WI38 (cell line): ENCODE measurements around the gene DDX41.
"Not testable (repeated sequence)": the region's sequence is repeated elsewhere in the genome, so short reads cannot be mapped to it uniquely, and the experiment has no call there.

Source experiments
- H3K4me3 ChIP-seq: 2 replicates; pipeline ENCODE4 v1.5.1; 2011; ENCODE audit warnings: low read depth, mild to moderate bottlenecking, control low read depth, low read length
- TF ChIP-seq, protein P1 (sequence below): IDR thresholded peaks from 2 replicates; pipeline ENCODE4 v1.5.1; 2012; ENCODE audit warnings: low read depth, mild to moderate bottlenecking, control low read depth, low read length

Gene DDX41

DNA sequence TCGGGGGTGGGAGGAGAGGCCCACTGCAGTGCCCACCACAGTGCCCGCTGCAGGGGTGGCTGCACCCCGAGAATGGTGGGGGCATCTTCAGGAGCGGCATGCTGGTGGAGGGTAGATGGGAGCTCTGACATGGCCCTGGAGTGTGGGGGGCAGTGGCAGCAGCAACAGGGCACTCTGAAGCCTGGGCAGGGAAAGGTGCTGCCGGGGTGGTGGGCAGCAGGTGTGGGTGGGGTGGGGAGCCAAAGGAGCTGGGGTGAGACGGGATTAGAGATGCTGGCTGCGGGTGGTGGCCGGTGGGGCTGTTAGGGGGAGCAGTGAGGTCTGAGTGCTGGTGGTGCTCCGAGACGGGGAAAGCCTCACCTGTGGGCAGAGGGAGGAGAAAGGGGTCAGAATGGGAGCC, 19.6 kb upstream of the DDX41 start:
- H3K4me3 ChIP-seq: no peak overlapping the region
- TF ChIP-seq, protein P1, sequence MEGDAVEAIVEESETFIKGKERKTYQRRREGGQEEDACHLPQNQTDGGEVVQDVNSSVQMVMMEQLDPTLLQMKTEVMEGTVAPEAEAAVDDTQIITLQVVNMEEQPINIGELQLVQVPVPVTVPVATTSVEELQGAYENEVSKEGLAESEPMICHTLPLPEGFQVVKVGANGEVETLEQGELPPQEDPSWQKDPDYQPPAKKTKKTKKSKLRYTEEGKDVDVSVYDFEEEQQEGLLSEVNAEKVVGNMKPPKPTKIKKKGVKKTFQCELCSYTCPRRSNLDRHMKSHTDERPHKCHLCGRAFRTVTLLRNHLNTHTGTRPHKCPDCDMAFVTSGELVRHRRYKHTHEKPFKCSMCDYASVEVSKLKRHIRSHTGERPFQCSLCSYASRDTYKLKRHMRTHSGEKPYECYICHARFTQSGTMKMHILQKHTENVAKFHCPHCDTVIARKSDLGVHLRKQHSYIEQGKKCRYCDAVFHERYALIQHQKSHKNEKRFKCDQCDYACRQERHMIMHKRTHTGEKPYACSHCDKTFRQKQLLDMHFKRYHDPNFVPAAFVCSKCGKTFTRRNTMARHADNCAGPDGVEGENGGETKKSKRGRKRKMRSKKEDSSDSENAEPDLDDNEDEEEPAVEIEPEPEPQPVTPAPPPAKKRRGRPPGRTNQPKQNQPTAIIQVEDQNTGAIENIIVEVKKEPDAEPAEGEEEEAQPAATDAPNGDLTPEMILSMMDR: no peak

DNA sequence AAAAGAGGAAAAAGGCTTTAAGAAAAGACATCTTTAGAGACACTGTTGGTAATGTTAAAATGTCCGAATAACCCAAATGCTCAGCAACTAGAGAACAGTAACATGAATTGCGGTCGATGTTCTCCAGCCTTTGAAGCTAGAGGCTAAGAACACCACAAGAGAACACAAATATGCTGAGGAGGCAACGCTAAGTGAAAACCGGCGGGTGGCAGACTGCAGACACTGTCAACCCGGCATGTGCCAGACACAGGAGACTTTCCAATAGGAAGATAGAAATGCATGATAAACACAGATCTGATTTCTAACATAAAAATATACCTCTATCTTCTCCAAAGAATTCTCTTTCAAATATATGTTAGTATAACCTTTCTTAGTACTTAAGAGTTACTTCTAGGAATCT, 18.4 kb upstream of the DDX41 start:
- no peak overlapping the region for H3K4me3 ChIP-seq
- TF ChIP-seq, protein P1: no peak

GRCh38 chr5:177534433-177534832, 17.7 kb upstream of the DDX41 start:
- not testable (repeated sequence) for H3K4me3 ChIP-seq

DNA sequence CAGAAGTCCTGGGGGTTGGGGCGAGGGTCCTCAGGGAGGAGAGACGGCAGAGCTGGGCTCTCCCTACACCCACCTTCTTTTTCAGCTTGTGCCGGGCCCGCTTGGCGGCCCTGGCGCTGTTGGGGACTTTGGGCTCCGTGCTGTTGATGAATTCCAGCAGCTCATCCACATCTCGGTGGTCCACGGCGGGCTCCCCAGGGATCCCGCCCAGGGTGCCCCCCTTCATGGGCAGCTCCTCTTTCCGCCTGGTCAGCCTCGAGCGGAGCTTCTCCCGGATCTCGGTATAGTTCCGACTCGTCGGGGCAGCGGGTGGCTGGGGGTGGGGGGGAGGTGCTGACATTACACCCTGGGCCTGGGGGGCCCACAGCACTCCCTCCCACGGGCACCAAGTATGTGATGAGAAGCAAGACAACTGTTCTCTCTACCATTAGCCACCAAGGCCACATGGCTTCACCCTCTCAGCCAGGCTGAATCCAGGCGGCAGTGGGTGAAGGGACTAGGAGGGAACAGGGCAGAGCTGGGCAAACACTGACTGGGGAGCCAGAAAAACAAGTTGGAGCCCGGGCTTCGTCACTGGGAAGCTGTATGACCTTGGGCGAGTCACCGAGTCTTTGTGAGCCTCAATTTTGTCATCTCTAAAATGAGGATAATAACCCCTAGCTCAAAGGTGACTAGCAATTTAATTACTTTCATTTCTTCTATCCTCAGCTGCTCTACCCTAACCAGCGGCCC, 14.6 kb upstream of the DDX41 start:
- TF ChIP-seq, protein P1: no peak
- H3K4me3 ChIP-seq: no peak overlapping the region

GRCh38 chr5:177530638-177531037, 13.9 kb upstream of the DDX41 start:
- TF ChIP-seq, protein P1: no peak
- no peak overlapping the region for H3K4me3 ChIP-seq

DNA sequence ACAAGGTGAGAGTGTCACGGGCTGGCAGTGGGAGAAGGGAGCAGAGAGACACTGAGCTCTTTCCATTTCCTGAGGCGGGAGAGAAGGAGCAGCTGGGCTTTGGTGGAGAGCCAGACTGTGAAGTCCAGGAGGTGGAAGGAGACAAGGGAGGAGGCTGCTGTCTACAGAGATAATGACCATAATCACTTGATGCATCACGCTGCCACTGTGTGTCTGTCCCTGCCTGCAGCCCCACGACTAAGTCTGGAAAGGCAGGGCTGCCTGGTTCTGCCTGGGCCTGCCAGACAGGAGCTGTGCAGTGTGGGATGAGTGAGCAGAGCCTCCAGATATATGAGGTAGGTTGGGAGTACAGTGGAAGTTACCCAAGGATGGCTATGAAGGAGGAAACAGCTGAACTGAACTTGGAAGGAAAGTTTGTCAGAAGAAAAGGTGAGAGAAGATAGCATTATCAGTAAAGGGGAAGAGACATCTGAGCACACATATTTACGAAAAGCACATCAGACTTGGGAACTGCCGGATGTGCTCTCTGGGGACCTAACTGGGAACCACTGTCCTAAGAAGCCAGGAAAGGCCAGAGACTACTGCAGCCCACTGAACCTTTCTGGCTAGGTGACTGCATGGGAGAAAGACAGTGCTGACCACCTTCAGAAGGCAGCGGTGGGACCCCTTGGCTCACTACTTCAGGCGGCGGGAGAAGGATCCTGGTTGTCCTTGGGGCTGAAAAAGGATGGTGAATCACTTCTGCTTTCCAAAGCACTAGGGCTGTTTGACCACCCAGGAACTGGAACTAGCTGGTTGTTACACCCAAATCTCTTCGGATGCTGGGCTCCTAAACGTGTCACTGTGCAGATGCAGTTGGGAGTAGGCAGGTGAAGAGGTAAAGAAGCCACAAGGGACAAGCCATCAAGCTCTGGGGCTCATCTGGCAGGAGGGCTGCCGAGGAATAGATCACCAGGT, 12.8 kb upstream of the DDX41 start:
- TF ChIP-seq, protein P1: no peak
- no peak overlapping the region for H3K4me3 ChIP-seq

- no peak overlapping the region for H3K4me3 ChIP-seq
- TF ChIP-seq, protein P1: no peak
These were observed 11.9 kb upstream of the DDX41 start for GRCh38 chr5:177528631-177529030.
